ENCODE data around the gene TMEM192. TPM values are rescaled to one million over a fixed set of nuclear protein-coding genes. Genes with fewer than 3 reads are reported as not detected.
"Not testable (repeated sequence)": the region's sequence is repeated elsewhere in the genome, so short reads cannot be mapped to it uniquely, and the experiment has no call there.

Gene TMEM192
- total RNA-seq, 2 donors from 2014 or later = 4.7 to 18.6 TPM

GRCh38 chr4:165079476-165079875, 33.2 kb downstream of the TMEM192 start:
- no peak for ATAC-seq (ENCODE audit: insufficient number of reproducible peaks, low FRiP score, low read depth)
- no peaks in the 10 kb centered on the region for H3K9me3 ChIP-seq
- no peak for TF ChIP-seq CTCF (IDR thresholded peaks at IDR 0.05)
- no peaks in the 10 kb centered on the region for H3K4me1 ChIP-seq (ENCODE audit: control insufficient read depth in 1 of 2, low read depth in 2 of 2)
- H3K27me3 ChIP-seq (replicated peaks; ENCODE audit: insufficient read depth) = no peaks in the 10 kb centered on the region
- H3K4me3 ChIP-seq = no peak overlapping the region
- no peak overlapping the region for H3K27ac ChIP-seq
- H3K36me3 ChIP-seq = peaks cover 16% of the 10 kb centered on the region
- no peak for DNase-seq (ENCODE audit: low spot score)

- H3K27me3 ChIP-seq (replicated peaks; ENCODE audit: insufficient read depth) = no peaks in the 10 kb centered on the region
- no peak overlapping the region for H3K4me3 ChIP-seq
- no peak for ATAC-seq (ENCODE audit: insufficient number of reproducible peaks, low FRiP score, low read depth)
- no peaks in the 10 kb centered on the region for H3K9me3 ChIP-seq
- TF ChIP-seq CTCF (IDR thresholded peaks at IDR 0.05) = no peak
- H3K4me1 ChIP-seq (ENCODE audit: control insufficient read depth in 1 of 2, low read depth in 2 of 2) = no peaks in the 10 kb centered on the region
- no peak overlapping the region for H3K27ac ChIP-seq
- DNase-seq (ENCODE audit: low spot score) = no peak
- peaks cover 12% of the 10 kb centered on the region for H3K36me3 ChIP-seq
Observed at GRCh38 chr4:165077034-165077578, 35.6 kb downstream of the TMEM192 start.

GRCh38 chr4:165073346-165073745, 39.3 kb downstream of the TMEM192 start:
- ATAC-seq (ENCODE audit: insufficient number of reproducible peaks, low FRiP score, low read depth); DNase-seq (ENCODE audit: low spot score); H3K36me3 ChIP-seq; H3K4me3 ChIP-seq; H3K27me3 ChIP-seq (replicated peaks; ENCODE audit: insufficient read depth); H3K9me3 ChIP-seq; H3K27ac ChIP-seq; H3K4me1 ChIP-seq (ENCODE audit: control insufficient read depth in 1 of 2, low read depth in 2 of 2): not testable (repeated sequence)

- Histone ChIP-seq H3K27me3 (replicated peaks; ENCODE audit: insufficient read depth) (no peaks in the 10 kb centered on the region), H3K4me1 (ENCODE audit: control insufficient read depth in 1 of 2, low read depth in 2 of 2) (no peaks in the 10 kb centered on the region), H3K9me3 (no peaks in the 10 kb centered on the region), H3K36me3 (peaks cover 3% of the 10 kb centered on the region), H3K27ac (no peak overlapping the region), H3K4me3 (no peak overlapping the region)
- TF ChIP-seq CTCF (IDR thresholded peaks at IDR 0.05) = no peak
- ATAC-seq (ENCODE audit: insufficient number of reproducible peaks, low FRiP score, low read depth) (no peak), DNase-seq (ENCODE audit: low spot score) (no peak)
Observed at GRCh38 chr4:165070560-165070959, 42.1 kb downstream of the TMEM192 start.

GRCh38 chr4:165060938-165061337, 51.7 kb downstream of the TMEM192 start:
- Histone ChIP-seq H3K4me1 (ENCODE audit: control insufficient read depth in 1 of 2, low read depth in 2 of 2) (no peaks in the 10 kb centered on the region), H3K4me3 (no peak overlapping the region), H3K36me3 (no peaks in the 10 kb centered on the region), H3K27me3 (replicated peaks; ENCODE audit: insufficient read depth) (no peaks in the 10 kb centered on the region), H3K27ac (no peak overlapping the region), H3K9me3 (no peaks in the 10 kb centered on the region)
- DNase-seq (ENCODE audit: low spot score) = no peak
- no peak for ATAC-seq (ENCODE audit: insufficient number of reproducible peaks, low FRiP score, low read depth)
- no peak for TF ChIP-seq CTCF (IDR thresholded peaks at IDR 0.05)

- H3K4me1 ChIP-seq (ENCODE audit: control insufficient read depth in 1 of 2, low read depth in 2 of 2) = no peaks in the 10 kb centered on the region
- H3K4me3 ChIP-seq = no peak overlapping the region
- H3K27me3 ChIP-seq (replicated peaks; ENCODE audit: insufficient read depth) = no peaks in the 10 kb centered on the region
- H3K27ac ChIP-seq = no peak overlapping the region
- H3K36me3 ChIP-seq = no peaks in the 10 kb centered on the region
- ATAC-seq (ENCODE audit: insufficient number of reproducible peaks, low FRiP score, low read depth) = no peak
- no peaks in the 10 kb centered on the region for H3K9me3 ChIP-seq
- no peak for DNase-seq (ENCODE audit: low spot score)
- TF ChIP-seq CTCF (IDR thresholded peaks at IDR 0.05) = no peak
Observed at GRCh38 chr4:165059386-165059785, 53.3 kb downstream of the TMEM192 start.

Measured in thoracic aorta (tissue), 2 donors.